ENCODE results near the gene LMAN1L.
A peak's percentile ranks its signal among the peaks of the same experiment; 100 is the strongest.

The LMAN1L gene

GRCh38 chr15:74843891-74844299 is 31.3 kb downstream of the LMAN1L start:
- H3K36me3 ChIP-seq (ENCODE audit: control insufficient read depth, insufficient read depth, low read length) = no peaks in the 10 kb centered on the region
- WGBS, 2 experiments = 66 to 67% methylated on average over 12 of the region's 12 CpGs
- H3K4me3 ChIP-seq (ENCODE audit: insufficient read depth, low read depth, low read length) = no peak overlapping the region
- peaks cover 26% of the 10 kb centered on the region for H3K4me1 ChIP-seq (ENCODE audit: control insufficient read depth, insufficient read depth, low read length)
- no peaks in the 10 kb centered on the region for H3K9me3 ChIP-seq (ENCODE audit: control insufficient read depth, low read length)
- H3K27me3 ChIP-seq (ENCODE audit: control insufficient read depth, insufficient read depth, low read length, poor library complexity, severe bottlenecking) = no peaks in the 10 kb centered on the region
- peak overlapping the region; percentile 87 for H3K27ac ChIP-seq (ENCODE audit: insufficient read depth, low read depth, low read length, poor library complexity, severe bottlenecking)

GRCh38 chr15:74844319-74845207 is 31.9 kb downstream of the LMAN1L start:
- 76 to 80% methylated on average over 11 of the region's 12 CpGs for WGBS, 2 experiments
- Histone ChIP-seq H3K27ac (ENCODE audit: insufficient read depth, low read depth, low read length, poor library complexity, severe bottlenecking) (peak overlapping the region; percentile 51), H3K27me3 (ENCODE audit: control insufficient read depth, insufficient read depth, low read length, poor library complexity, severe bottlenecking) (no peaks in the 10 kb centered on the region), H3K36me3 (ENCODE audit: control insufficient read depth, insufficient read depth, low read length) (no peaks in the 10 kb centered on the region), H3K4me3 (ENCODE audit: insufficient read depth, low read depth, low read length) (no peak overlapping the region), H3K9me3 (ENCODE audit: control insufficient read depth, low read length) (no peaks in the 10 kb centered on the region), H3K4me1 (ENCODE audit: control insufficient read depth, insufficient read depth, low read length) (peaks cover 26% of the 10 kb centered on the region)

- Histone ChIP-seq H3K27ac (ENCODE audit: insufficient read depth, low read depth, low read length, poor library complexity, severe bottlenecking) (no peak overlapping the region), H3K4me3 (ENCODE audit: insufficient read depth, low read depth, low read length) (no peak overlapping the region), H3K36me3 (ENCODE audit: control insufficient read depth, insufficient read depth, low read length) (no peaks in the 10 kb centered on the region), H3K4me1 (ENCODE audit: control insufficient read depth, insufficient read depth, low read length) (peaks cover 26% of the 10 kb centered on the region), H3K27me3 (ENCODE audit: control insufficient read depth, insufficient read depth, low read length, poor library complexity, severe bottlenecking) (no peaks in the 10 kb centered on the region), H3K9me3 (ENCODE audit: control insufficient read depth, low read length) (no peaks in the 10 kb centered on the region)
- WGBS, 2 experiments = 95% methylated on average over 5 of the region's 5 CpGs
Observed at GRCh38 chr15:74845208-74845568, 32.6 kb downstream of the LMAN1L start.

- H3K9me3 ChIP-seq (ENCODE audit: control insufficient read depth, low read length) = no peaks in the 10 kb centered on the region
- no peaks in the 10 kb centered on the region for H3K27me3 ChIP-seq (ENCODE audit: control insufficient read depth, insufficient read depth, low read length, poor library complexity, severe bottlenecking)
- H3K4me1 ChIP-seq (ENCODE audit: control insufficient read depth, insufficient read depth, low read length) = peaks cover 26% of the 10 kb centered on the region
- H3K27ac ChIP-seq (ENCODE audit: insufficient read depth, low read depth, low read length, poor library complexity, severe bottlenecking) = no peak overlapping the region
- H3K36me3 ChIP-seq (ENCODE audit: control insufficient read depth, insufficient read depth, low read length) = peaks cover 2% of the 10 kb centered on the region
- WGBS, 2 experiments = 93 to 94% methylated on average over 4 of the region's 4 CpGs
- H3K4me3 ChIP-seq (ENCODE audit: insufficient read depth, low read depth, low read length) = no peak overlapping the region
Observed at GRCh38 chr15:74845581-74845980, 32.9 kb downstream of the LMAN1L start.

- Histone ChIP-seq H3K27ac (ENCODE audit: insufficient read depth, low read depth, low read length, poor library complexity, severe bottlenecking) (no peak overlapping the region), H3K4me1 (ENCODE audit: control insufficient read depth, insufficient read depth, low read length) (peaks cover 19% of the 10 kb centered on the region), H3K4me3 (ENCODE audit: insufficient read depth, low read depth, low read length) (no peak overlapping the region), H3K27me3 (ENCODE audit: control insufficient read depth, insufficient read depth, low read length, poor library complexity, severe bottlenecking) (no peaks in the 10 kb centered on the region), H3K36me3 (ENCODE audit: control insufficient read depth, insufficient read depth, low read length) (peaks cover 14% of the 10 kb centered on the region), H3K9me3 (ENCODE audit: control insufficient read depth, low read length) (no peaks in the 10 kb centered on the region)
- WGBS, 2 experiments = 90 to 94% methylated on average over 3 of the region's 3 CpGs
Observed at GRCh38 chr15:74847432-74847831, 34.8 kb downstream of the LMAN1L start.

GRCh38 chr15:74850393-74850792 is 37.8 kb downstream of the LMAN1L start:
- WGBS, 2 experiments = 94 to 98% methylated on average over 4 of the region's 4 CpGs
- peaks cover 21% of the 10 kb centered on the region for H3K36me3 ChIP-seq (ENCODE audit: control insufficient read depth, insufficient read depth, low read length)
- H3K27ac ChIP-seq (ENCODE audit: insufficient read depth, low read depth, low read length, poor library complexity, severe bottlenecking) = no peak overlapping the region
- H3K4me3 ChIP-seq (ENCODE audit: insufficient read depth, low read depth, low read length) = no peak overlapping the region
- no peaks in the 10 kb centered on the region for H3K4me1 ChIP-seq (ENCODE audit: control insufficient read depth, insufficient read depth, low read length)
- H3K27me3 ChIP-seq (ENCODE audit: control insufficient read depth, insufficient read depth, low read length, poor library complexity, severe bottlenecking) = no peaks in the 10 kb centered on the region
- H3K9me3 ChIP-seq (ENCODE audit: control insufficient read depth, low read length) = no peaks in the 10 kb centered on the region

GRCh38 chr15:74851960-74852359 is 39.3 kb downstream of the LMAN1L start:
- no peaks in the 10 kb centered on the region for H3K27me3 ChIP-seq (ENCODE audit: control insufficient read depth, insufficient read depth, low read length, poor library complexity, severe bottlenecking)
- no peak overlapping the region for H3K4me3 ChIP-seq (ENCODE audit: insufficient read depth, low read depth, low read length)
- WGBS, 2 experiments = 95 to 98% methylated on average over 7 of the region's 7 CpGs
- peaks cover 21% of the 10 kb centered on the region for H3K36me3 ChIP-seq (ENCODE audit: control insufficient read depth, insufficient read depth, low read length)
- H3K9me3 ChIP-seq (ENCODE audit: control insufficient read depth, low read length) = no peaks in the 10 kb centered on the region
- no peak overlapping the region for H3K27ac ChIP-seq (ENCODE audit: insufficient read depth, low read depth, low read length, poor library complexity, severe bottlenecking)
- no peaks in the 10 kb centered on the region for H3K4me1 ChIP-seq (ENCODE audit: control insufficient read depth, insufficient read depth, low read length)

- Histone ChIP-seq H3K27ac (ENCODE audit: insufficient read depth, low read depth, low read length, poor library complexity, severe bottlenecking) (no peak overlapping the region), H3K9me3 (ENCODE audit: control insufficient read depth, low read length) (no peaks in the 10 kb centered on the region), H3K4me1 (ENCODE audit: control insufficient read depth, insufficient read depth, low read length) (no peaks in the 10 kb centered on the region), H3K4me3 (ENCODE audit: insufficient read depth, low read depth, low read length) (no peak overlapping the region), H3K27me3 (ENCODE audit: control insufficient read depth, insufficient read depth, low read length, poor library complexity, severe bottlenecking) (no peaks in the 10 kb centered on the region), H3K36me3 (ENCODE audit: control insufficient read depth, insufficient read depth, low read length) (peaks cover 21% of the 10 kb centered on the region)
- 91 to 92% methylated on average over 13 of the region's 13 CpGs for WGBS, 2 experiments
Observed at GRCh38 chr15:74854453-74855022, 41.9 kb downstream of the LMAN1L start.

GRCh38 chr15:74855857-74856256 is 43.2 kb downstream of the LMAN1L start:
- H3K4me1 ChIP-seq (ENCODE audit: control insufficient read depth, insufficient read depth, low read length) = no peaks in the 10 kb centered on the region
- H3K36me3 ChIP-seq (ENCODE audit: control insufficient read depth, insufficient read depth, low read length) = peaks cover 17% of the 10 kb centered on the region
- H3K9me3 ChIP-seq (ENCODE audit: control insufficient read depth, low read length) = no peaks in the 10 kb centered on the region
- H3K27me3 ChIP-seq (ENCODE audit: control insufficient read depth, insufficient read depth, low read length, poor library complexity, severe bottlenecking) = no peaks in the 10 kb centered on the region
- WGBS, 2 experiments = 77 to 88% methylated on average over 2 of the region's 2 CpGs
- no peak overlapping the region for H3K4me3 ChIP-seq (ENCODE audit: insufficient read depth, low read depth, low read length)
- no peak overlapping the region for H3K27ac ChIP-seq (ENCODE audit: insufficient read depth, low read depth, low read length, poor library complexity, severe bottlenecking)

- no peak overlapping the region for H3K4me3 ChIP-seq (ENCODE audit: insufficient read depth, low read depth, low read length)
- no peaks in the 10 kb centered on the region for H3K4me1 ChIP-seq (ENCODE audit: control insufficient read depth, insufficient read depth, low read length)
- 100% methylated on average over 1 of the region's 1 CpG; no CpG with 5 or more reads in 1 of the 2 experiments for WGBS, 2 experiments
- no peaks in the 10 kb centered on the region for H3K27me3 ChIP-seq (ENCODE audit: control insufficient read depth, insufficient read depth, low read length, poor library complexity, severe bottlenecking)
- H3K27ac ChIP-seq (ENCODE audit: insufficient read depth, low read depth, low read length, poor library complexity, severe bottlenecking) = no peak overlapping the region
- H3K36me3 ChIP-seq (ENCODE audit: control insufficient read depth, insufficient read depth, low read length) = peaks cover 15% of the 10 kb centered on the region
- H3K9me3 ChIP-seq (ENCODE audit: control insufficient read depth, low read length) = no peaks in the 10 kb centered on the region
Observed at GRCh38 chr15:74856537-74856936, 43.9 kb downstream of the LMAN1L start.

All from ectodermal cell (in vitro differentiated cells).